ENCODE results near the gene UGT1A1. TPM values are rescaled to one million over a fixed set of nuclear protein-coding genes. Genes with fewer than 3 reads are reported as not detected.

The UGT1A1 gene
- total RNA-seq, 2 donors from 2014 or later: not detected

- Mint-ChIP-seq H3K4me3 (no peak overlapping the region), H3K27me3 (peaks cover 16% of the 10 kb centered on the region), H3K4me1 (no peaks in the 10 kb centered on the region), H3K36me3 (ENCODE audit: low read depth) (no peaks in the 10 kb centered on the region), H3K27ac (no peak overlapping the region), H3K9me3 (no peaks in the 10 kb centered on the region)
- ATAC-seq (replicated peaks): no peak
Measured at GRCh38 chr2:233798335-233799086, 38.4 kb downstream of the UGT1A1 start.

GRCh38 chr2:233799087-233799665 is 39.1 kb downstream of the UGT1A1 start:
- Mint-ChIP-seq H3K4me1 (no peaks in the 10 kb centered on the region), H3K4me3 (no peak overlapping the region), H3K9me3 (no peaks in the 10 kb centered on the region), H3K27ac (no peak overlapping the region), H3K27me3 (peaks cover 17% of the 10 kb centered on the region), H3K36me3 (ENCODE audit: low read depth) (no peaks in the 10 kb centered on the region)
- ATAC-seq (replicated peaks): no peak

- ATAC-seq (replicated peaks): no peak
- Mint-ChIP-seq H3K27ac (no peak overlapping the region), H3K9me3 (no peaks in the 10 kb centered on the region), H3K4me3 (no peak overlapping the region), H3K4me1 (no peaks in the 10 kb centered on the region), H3K36me3 (ENCODE audit: low read depth) (no peaks in the 10 kb centered on the region), H3K27me3 (peaks cover 20% of the 10 kb centered on the region)
Measured at GRCh38 chr2:233799716-233800115, 39.6 kb downstream of the UGT1A1 start.

GRCh38 chr2:233800208-233800607 is 40.1 kb downstream of the UGT1A1 start:
- Mint-ChIP-seq H3K9me3 (no peaks in the 10 kb centered on the region), H3K27ac (no peak overlapping the region), H3K36me3 (ENCODE audit: low read depth) (no peaks in the 10 kb centered on the region), H3K4me1 (no peaks in the 10 kb centered on the region), H3K4me3 (no peak overlapping the region), H3K27me3 (peaks cover 20% of the 10 kb centered on the region)
- no peak for ATAC-seq (replicated peaks)

- no peaks in the 10 kb centered on the region for H3K36me3 Mint-ChIP-seq (ENCODE audit: low read depth)
- H3K4me3 Mint-ChIP-seq: no peak overlapping the region
Measured at GRCh38 chr2:233801357-233802131, 41.5 kb downstream of the UGT1A1 start.

GRCh38 chr2:233802132-233802815 is 42.2 kb downstream of the UGT1A1 start:
- Mint-ChIP-seq H3K4me3 (no peak overlapping the region), H3K36me3 (ENCODE audit: low read depth) (no peaks in the 10 kb centered on the region), H3K4me1 (no peaks in the 10 kb centered on the region), H3K9me3 (no peaks in the 10 kb centered on the region), H3K27ac (no peak overlapping the region), H3K27me3 (peaks cover 20% of the 10 kb centered on the region)
- ATAC-seq (replicated peaks): no peak

More at GRCh38 chr2:233801357-233802131, 41.5 kb downstream of the UGT1A1 start:
- H3K27me3 Mint-ChIP-seq: peaks cover 20% of the 10 kb centered on the region
- no peaks in the 10 kb centered on the region for H3K4me1 Mint-ChIP-seq
- H3K9me3 Mint-ChIP-seq: no peaks in the 10 kb centered on the region
- no peak overlapping the region for H3K27ac Mint-ChIP-seq
- no peak for ATAC-seq (replicated peaks)

GRCh38 chr2:233803292-233803911 is 43.3 kb downstream of the UGT1A1 start:
- Mint-ChIP-seq H3K36me3 (ENCODE audit: low read depth) (no peaks in the 10 kb centered on the region), H3K4me1 (no peaks in the 10 kb centered on the region), H3K27ac (no peak overlapping the region), H3K27me3 (peaks cover 13% of the 10 kb centered on the region), H3K4me3 (no peak overlapping the region), H3K9me3 (no peaks in the 10 kb centered on the region)
- no peak for ATAC-seq (replicated peaks)

- ATAC-seq (replicated peaks): no peak
- no peaks in the 10 kb centered on the region for H3K4me1 Mint-ChIP-seq
- peaks cover 11% of the 10 kb centered on the region for H3K27me3 Mint-ChIP-seq
- H3K9me3 Mint-ChIP-seq: no peaks in the 10 kb centered on the region
- no peak overlapping the region for H3K27ac Mint-ChIP-seq
- H3K36me3 Mint-ChIP-seq (ENCODE audit: low read depth): no peaks in the 10 kb centered on the region
- no peak overlapping the region for H3K4me3 Mint-ChIP-seq
Measured at GRCh38 chr2:233803994-233804393, 43.9 kb downstream of the UGT1A1 start.

- H3K4me1 Mint-ChIP-seq: no peaks in the 10 kb centered on the region
- peaks cover 21% of the 10 kb centered on the region for H3K27me3 Mint-ChIP-seq
- H3K27ac Mint-ChIP-seq: no peak overlapping the region
- no peaks in the 10 kb centered on the region for H3K9me3 Mint-ChIP-seq
- no peak for ATAC-seq (replicated peaks)
- H3K4me3 Mint-ChIP-seq: no peak overlapping the region
- no peaks in the 10 kb centered on the region for H3K36me3 Mint-ChIP-seq (ENCODE audit: low read depth)
Measured at GRCh38 chr2:233807215-233807865, 47.3 kb downstream of the UGT1A1 start.

- Mint-ChIP-seq H3K27ac (no peak overlapping the region), H3K4me1 (no peaks in the 10 kb centered on the region), H3K27me3 (peaks cover 17% of the 10 kb centered on the region), H3K9me3 (no peaks in the 10 kb centered on the region), H3K4me3 (no peak overlapping the region), H3K36me3 (ENCODE audit: low read depth) (no peaks in the 10 kb centered on the region)
- no peak for ATAC-seq (replicated peaks)
Measured at GRCh38 chr2:233807966-233808935, 48.2 kb downstream of the UGT1A1 start.

- H3K4me3 Mint-ChIP-seq: no peak overlapping the region
- H3K4me1 Mint-ChIP-seq: no peaks in the 10 kb centered on the region
- no peaks in the 10 kb centered on the region for H3K36me3 Mint-ChIP-seq (ENCODE audit: low read depth)
- no peak for ATAC-seq (replicated peaks)
- H3K27ac Mint-ChIP-seq: no peak overlapping the region
- peaks cover 13% of the 10 kb centered on the region for H3K27me3 Mint-ChIP-seq
- H3K9me3 Mint-ChIP-seq: no peaks in the 10 kb centered on the region
Measured at GRCh38 chr2:233810385-233810784, 50.3 kb downstream of the UGT1A1 start.

- no peaks in the 10 kb centered on the region for H3K4me1 Mint-ChIP-seq
- H3K27me3 Mint-ChIP-seq: peaks cover 13% of the 10 kb centered on the region
- ATAC-seq (replicated peaks): no peak
Measured at GRCh38 chr2:233811087-233811486, 51.0 kb downstream of the UGT1A1 start.

GRCh38 chr2:233811732-233812131 is 51.7 kb downstream of the UGT1A1 start:
- ATAC-seq (replicated peaks): no peak
- no peak overlapping the region for H3K27ac Mint-ChIP-seq
- H3K9me3 Mint-ChIP-seq: no peaks in the 10 kb centered on the region
- peaks cover 13% of the 10 kb centered on the region for H3K27me3 Mint-ChIP-seq
- no peak overlapping the region for H3K4me3 Mint-ChIP-seq
- no peaks in the 10 kb centered on the region for H3K4me1 Mint-ChIP-seq
- no peaks in the 10 kb centered on the region for H3K36me3 Mint-ChIP-seq (ENCODE audit: low read depth)

More at GRCh38 chr2:233811087-233811486, 51.0 kb downstream of the UGT1A1 start:
- Mint-ChIP-seq H3K9me3 (no peaks in the 10 kb centered on the region), H3K36me3 (ENCODE audit: low read depth) (no peaks in the 10 kb centered on the region), H3K27ac (no peak overlapping the region), H3K4me3 (no peak overlapping the region)

Data from activated T-helper 17 cell treated with anti-CD3 and anti-CD28 coated beads, Interleukin-2, amount 50 U/mL, for 72 hours (primary cell).